Skeletal muscle satellite cell (primary cell): ENCODE data around the gene ZNF598. TPM values are rescaled to one million over a fixed set of nuclear protein-coding genes. Genes with fewer than 3 reads are reported as not detected.

Experiments
- small RNA-seq: library from RNA; depleted of rRNA; stranded (forward); fragments of <200 nt; gene quantifications from one replicate; pipeline ENCODE3, GENCODE V24; 2012

ZNF598 gene

Small RNA genes within 50 kb of the gene (small RNA-seq; reads per million reads assigned to genes)
- not detected for gene AC005363.2
- not detected for gene RN7SL219P
- not detected for gene SNORA10
- not detected for gene SNORA64
